Nephron (organoid): ENCODE results near the gene CRHR2.

Source experiments
- H3K27ac Mint-ChIP-seq, 3 experiments: 2 replicates each; pipeline ENCODE4 v1.8.0; 2020; ENCODE audit warnings: mixed read lengths in 3 of 3, mild to moderate bottlenecking in 2 of 3, moderate library complexity in 1 of 3
- H3K27me3 Mint-ChIP-seq: 2 replicates; pipeline ENCODE4 v1.8.0; 2021; ENCODE audit warnings: low read depth, mild to moderate bottlenecking, moderate library complexity, mixed read lengths
- H3K36me3 Mint-ChIP-seq: 2 replicates; pipeline ENCODE4 v1.8.0; 2020; ENCODE audit warnings: low read depth, mixed read lengths
- H3K4me1 Mint-ChIP-seq: 2 replicates; pipeline ENCODE4 v1.8.0; 2020; ENCODE audit warnings: mixed read lengths
- H3K4me3 Mint-ChIP-seq, 3 experiments: 2 replicates each; pipeline ENCODE4 v1.8.0; 2020; ENCODE audit warnings: mild to moderate bottlenecking in 3 of 3, mixed read lengths in 3 of 3, moderate library complexity in 2 of 3
- H3K9me3 Mint-ChIP-seq: 2 replicates; pipeline ENCODE4 v1.8.0; 2020; ENCODE audit warnings: mixed read lengths
- CTCF ChIP-seq, 3 experiments: fragments of 200-600 bp; sonication (generic); IDR thresholded peaks; one replicate each; pipeline ENCODE4 v1.5.0; 2021; ENCODE audit warnings: antibody characterized with exemption in 3 of 3; ENCODE audit not compliant: unreplicated experiment in 3 of 3

CRHR2 gene

GRCh38 chr7:30706316-30706715 lies 24.1 kb upstream of the CRHR2 start:
- TF ChIP-seq CTCF (IDR thresholded peaks at IDR 0.05; ENCODE audit: unreplicated experiment in 3 of 3): no peak
- Mint-ChIP-seq H3K9me3 (no peaks in the 10 kb centered on the region), H3K27me3 (peaks cover 4% of the 10 kb centered on the region), H3K4me3 (no peak overlapping the region), H3K27ac (no peak overlapping the region), H3K36me3 (no peaks in the 10 kb centered on the region), H3K4me1 (no peaks in the 10 kb centered on the region)

GRCh38 chr7:30705596-30705995 lies 23.3 kb upstream of the CRHR2 start:
- TF ChIP-seq CTCF (IDR thresholded peaks at IDR 0.05; ENCODE audit: unreplicated experiment in 3 of 3): no peak
- Mint-ChIP-seq H3K27me3 (peaks cover 6% of the 10 kb centered on the region), H3K9me3 (no peaks in the 10 kb centered on the region), H3K27ac (no peak overlapping the region), H3K4me3 (no peak overlapping the region), H3K36me3 (no peaks in the 10 kb centered on the region), H3K4me1 (peaks cover 1% of the 10 kb centered on the region)

- no peak for TF ChIP-seq CTCF (IDR thresholded peaks at IDR 0.05; ENCODE audit: unreplicated experiment in 3 of 3)
- peaks cover 10% of the 10 kb centered on the region for H3K27me3 Mint-ChIP-seq
- no peak overlapping the region for H3K4me3 Mint-ChIP-seq
- H3K4me1 Mint-ChIP-seq: peaks cover 5% of the 10 kb centered on the region
- H3K27ac Mint-ChIP-seq: no peak overlapping the region
- no peaks in the 10 kb centered on the region for H3K9me3 Mint-ChIP-seq
- no peaks in the 10 kb centered on the region for H3K36me3 Mint-ChIP-seq
These were observed 22.8 kb upstream of the CRHR2 start for GRCh38 chr7:30705008-30705407.

- no peak for TF ChIP-seq CTCF (IDR thresholded peaks at IDR 0.05; ENCODE audit: unreplicated experiment in 3 of 3)
- no peaks in the 10 kb centered on the region for H3K9me3 Mint-ChIP-seq
- no peak overlapping the region for H3K4me3 Mint-ChIP-seq
- no peak overlapping the region for H3K27ac Mint-ChIP-seq
- H3K4me1 Mint-ChIP-seq: peaks cover 5% of the 10 kb centered on the region
- H3K36me3 Mint-ChIP-seq: no peaks in the 10 kb centered on the region
- peaks cover 10% of the 10 kb centered on the region for H3K27me3 Mint-ChIP-seq
These were observed 21.5 kb upstream of the CRHR2 start for GRCh38 chr7:30703756-30704155.

GRCh38 chr7:30702200-30702599 lies 19.9 kb upstream of the CRHR2 start:
- no peak for TF ChIP-seq CTCF (IDR thresholded peaks at IDR 0.05; ENCODE audit: unreplicated experiment in 3 of 3)
- Mint-ChIP-seq H3K36me3 (no peaks in the 10 kb centered on the region), H3K27ac (no peak overlapping the region), H3K27me3 (peaks cover 16% of the 10 kb centered on the region), H3K4me3 (no peak overlapping the region), H3K4me1 (peaks cover 5% of the 10 kb centered on the region), H3K9me3 (no peaks in the 10 kb centered on the region)

- no peak for TF ChIP-seq CTCF (IDR thresholded peaks at IDR 0.05; ENCODE audit: unreplicated experiment in 3 of 3)
- peaks cover 17% of the 10 kb centered on the region for H3K27me3 Mint-ChIP-seq
- H3K36me3 Mint-ChIP-seq: no peaks in the 10 kb centered on the region
- no peak overlapping the region for H3K27ac Mint-ChIP-seq
- H3K9me3 Mint-ChIP-seq: no peaks in the 10 kb centered on the region
- no peak overlapping the region for H3K4me3 Mint-ChIP-seq
- H3K4me1 Mint-ChIP-seq: peaks cover 5% of the 10 kb centered on the region
These were observed 18.7 kb upstream of the CRHR2 start for GRCh38 chr7:30700941-30701340.
